HL-60 (cell line): ENCODE measurements around the gene LIPC.

Experiments
- DNase-seq, 2 experiments: peaks; one replicate each; pipeline ENCODE4 v3.0.0-alpha.2; 2010 to 2020; ENCODE audit warnings: low read depth in 1 of 2, low spot score in 1 of 2
- H3K27ac ChIP-seq: fragments of 250-450 bp; sonication (Bioruptor Pico); replicated peaks from 2 replicates; pipeline ENCODE4 v1.5.1; 2020; ENCODE audit warnings: mild to moderate bottlenecking, moderate library complexity
- H3K27me3 ChIP-seq: fragments of 250-450 bp; sonication (Bioruptor Pico); 2 replicates; pipeline ENCODE4 v1.5.1; 2021; ENCODE audit warnings: mild to moderate bottlenecking, moderate library complexity; ENCODE audit not compliant: insufficient read depth, poor library complexity, severe bottlenecking
- H3K4me3 ChIP-seq: replicated peaks from 2 replicates; pipeline ENCODE4 v1.5.1; 2011; ENCODE audit warnings: mild to moderate bottlenecking, control low read depth, low read length; ENCODE audit not compliant: insufficient read depth
- CTCF ChIP-seq: IDR thresholded peaks from one replicate; pipeline ENCODE4 v1.5.1; 2011; ENCODE audit warnings: low read length, control low read depth, inconsistent platforms; ENCODE audit not compliant: insufficient read depth
- GABPA ChIP-seq: IDR thresholded peaks from 2 replicates; pipeline ENCODE4 v1.6.1; 2012; ENCODE audit warnings: low read depth
- POLR2AphosphoS5 ChIP-seq: IDR thresholded peaks from 2 replicates; pipeline ENCODE4 v1.6.1; 2012; ENCODE audit warnings: low read depth
- REST ChIP-seq: IDR thresholded peaks from 2 replicates; pipeline ENCODE4 v1.6.1; 2012; ENCODE audit warnings: low read depth; ENCODE audit not compliant: insufficient replicate concordance
- SPI1 ChIP-seq: IDR thresholded peaks from 2 replicates; pipeline ENCODE4 v1.6.1; 2012; ENCODE audit warnings: low read depth, mild to moderate bottlenecking, borderline replicate concordance

Gene LIPC

GRCh38 chr15:58529041-58529440, 97.2 kb downstream of the LIPC start:
- no peak for TF ChIP-seq CTCF
- TF ChIP-seq SPI1: no peak
- TF ChIP-seq POLR2AphosphoS5: no peak
- TF ChIP-seq GABPA: no peak
- no peak for TF ChIP-seq REST
- Histone ChIP-seq H3K4me3 (no peak overlapping the region), H3K27me3 (no peaks in the 10 kb centered on the region), H3K27ac (no peak overlapping the region)
- DNase-seq: no peak

- no peak for TF ChIP-seq GABPA
- TF ChIP-seq REST: no peak
- no peak for TF ChIP-seq POLR2AphosphoS5
- no peak for TF ChIP-seq SPI1
- no peak for TF ChIP-seq CTCF
- Histone ChIP-seq H3K27ac (no peak overlapping the region), H3K4me3 (no peak overlapping the region), H3K27me3 (no peaks in the 10 kb centered on the region)
- DNase-seq: no peak
These were observed 98.3 kb downstream of the LIPC start for GRCh38 chr15:58530056-58530590.

- H3K27ac ChIP-seq: no peak overlapping the region
- H3K27me3 ChIP-seq: no peaks in the 10 kb centered on the region
- DNase-seq: no peak
- no peak for TF ChIP-seq REST
- no peak for TF ChIP-seq GABPA
- no peak for TF ChIP-seq SPI1
- TF ChIP-seq POLR2AphosphoS5: no peak
- no peak for TF ChIP-seq CTCF
- H3K4me3 ChIP-seq: no peak overlapping the region
These were observed 100.3 kb downstream of the LIPC start for GRCh38 chr15:58532126-58532525.
